Mucosa of descending colon (tissue), 3 donors: Measurements from ENCODE around the gene TRIM39. TPM values are rescaled to one million over a fixed set of nuclear protein-coding genes. Genes with fewer than 3 reads are reported as not detected.

ENCODE experiments used
- ATAC-seq: fragments of 200-7000 bp; cut with Tn5 transposase; one replicate; pipeline ENCODE4 v1.9.1; 2020; ENCODE audit warnings: mild to moderate bottlenecking, moderate library complexity
- DNase-seq, 3 donors: peaks; one replicate each; pipeline ENCODE4 v3.0.0-alpha.2; 2020
- H3K36me3 ChIP-seq: fragments of 200-600 bp; one replicate; pipeline ENCODE4 v1.8.0; 2021; ENCODE audit warnings: low read depth, mild to moderate bottlenecking
- H3K4me1 ChIP-seq: fragments of 200-600 bp; one replicate; pipeline ENCODE4 v1.8.0; 2021; ENCODE audit warnings: low read depth, mild to moderate bottlenecking
- H3K4me3 ChIP-seq: fragments of 200-600 bp; one replicate; pipeline ENCODE4 v1.8.0; 2021; ENCODE audit warnings: mild to moderate bottlenecking
- H3K9me3 ChIP-seq: fragments of 200-600 bp; one replicate; pipeline ENCODE4 v1.8.0; 2021; ENCODE audit warnings: mild to moderate bottlenecking
- CTCF ChIP-seq: fragments of 200-600 bp; IDR thresholded peaks from one replicate; pipeline ENCODE4 v1.8.0; 2022; ENCODE audit warnings: antibody characterized with exemption, mild to moderate bottlenecking
- intact Hi-C, 2 donors: fragments of 100-400 bp; cut with DNase I in 1 of 2; cut with micrococcal nuclease in 1 of 2; formaldehyde crosslinking; loops; one replicate each; pipeline versions ENCODE4 v1.11.0 to v1.11.1; 2022; cut with DNase I, micrococcal nuclease
- total RNA-seq, 3 donors: library from RNA; stranded (reverse); fragmentation: NEBNext Ultra II Directional in 2 of 3; extraction: Animal tissue kit (Norgen Biotek cat#: 25700) in 2 of 3; gene quantifications; one replicate each; pipeline versions ENCODE4 v1.2.1 to v1.2.4, GENCODE V29; 2021 to 2023
- donor health status: DM: no; HTN: no; CAD: no; lungs with moderate emphysema.
- donor health status: DM: no; HTN: no; CAD: no.
- donor health status: DM: no; HTN: yes; CAD: no.

TRIM39 gene
- total RNA-seq, 3 donors from 2014 or later = 9.5 to 16.2 (median 10.4) TPM

- H3K36me3 ChIP-seq = no peaks in the 10 kb centered on the region
- TF ChIP-seq CTCF = no peak
- DNase-seq (peak in 1 of 3 donors; percentile 72), ATAC-seq (peak; percentile 60)
- H3K9me3 ChIP-seq = no peaks in the 10 kb centered on the region
- peak overlapping the region; percentile 85 for H3K4me3 ChIP-seq
- H3K4me1 ChIP-seq = peaks cover 18% of the 10 kb centered on the region
- intact Hi-C loops = no loop called here
These were observed 1.4 kb upstream of the TRIM39 start for GRCh38 chr6:30325150-30325872.

GRCh38 chr6:30325873-30326525 lies 728 bp upstream of the TRIM39 start:
- intact Hi-C loops = no loop called here
- DNase-seq = peak in 2 of 3 donors; percentile 65 to 76
- peak overlapping the region; percentile 85 for H3K4me3 ChIP-seq
- ATAC-seq = peak; percentile 81
- no peaks in the 10 kb centered on the region for H3K9me3 ChIP-seq
- no peaks in the 10 kb centered on the region for H3K36me3 ChIP-seq
- no peak for TF ChIP-seq CTCF
- H3K4me1 ChIP-seq = peaks cover 18% of the 10 kb centered on the region

- no peaks in the 10 kb centered on the region for H3K9me3 ChIP-seq
- H3K4me1 ChIP-seq = peaks cover 18% of the 10 kb centered on the region
- H3K4me3 ChIP-seq = peak overlapping the region; percentile 85
- intact Hi-C loops = no loop called here
- TF ChIP-seq CTCF = no peak
- DNase-seq = no peak
- H3K36me3 ChIP-seq = no peaks in the 10 kb centered on the region
- peak; percentile 3 for ATAC-seq
These were observed 562 bp downstream of the TRIM39 start for GRCh38 chr6:30327232-30327746.

- ATAC-seq (no peak), DNase-seq (no peak)
These were observed 1.7 kb downstream of the TRIM39 start for GRCh38 chr6:30328397-30328796.

GRCh38 chr6:30329331-30329730 lies 2.6 kb downstream of the TRIM39 start:
- H3K4me1 ChIP-seq = peaks cover 17% of the 10 kb centered on the region
- no peak for TF ChIP-seq CTCF
- H3K4me3 ChIP-seq = no peak overlapping the region
- no peaks in the 10 kb centered on the region for H3K9me3 ChIP-seq
- intact Hi-C loops = no loop called here
- no peaks in the 10 kb centered on the region for H3K36me3 ChIP-seq
- DNase-seq = peak in 1 of 3 donors; percentile 57
- ATAC-seq = no peak

More at GRCh38 chr6:30328397-30328796, 1.7 kb downstream of the TRIM39 start:
- Histone ChIP-seq H3K4me1 (peaks cover 18% of the 10 kb centered on the region), H3K36me3 (no peaks in the 10 kb centered on the region), H3K4me3 (no peak overlapping the region), H3K9me3 (no peaks in the 10 kb centered on the region)
- no peak for TF ChIP-seq CTCF
- intact Hi-C loops = no loop called here
